Sigmoid colon (tissue), 7 donors: ENCODE data around the gene KRTDAP. TPM values are rescaled to one million over a fixed set of nuclear protein-coding genes. Genes with fewer than 3 reads are reported as not detected.

Experiments
- DNase-seq: peaks from one replicate; pipeline ENCODE4 v3.0.0-alpha.2; 2019
- H3K27ac ChIP-seq, 4 donors: fragments of 200-600 bp; sonication (generic); one replicate each; pipeline ENCODE4 v1.5.1; 2016 to 2019; ENCODE audit warnings: mild to moderate bottlenecking in 1 of 4
- H3K27me3 ChIP-seq, 3 donors: fragments of 200-600 bp; sonication (generic); one replicate each; pipeline ENCODE4 v1.5.1; 2019; ENCODE audit warnings: mild to moderate bottlenecking in 1 of 3
- H3K36me3 ChIP-seq, 4 donors: fragments of 200-600 bp; sonication (generic); one replicate each; pipeline ENCODE4 v1.5.1; 2016 to 2019
- H3K4me1 ChIP-seq, 4 donors: fragments of 200-600 bp; sonication (generic); one replicate each; pipeline ENCODE4 v1.5.1; 2017 to 2019
- H3K4me3 ChIP-seq, 4 donors: fragments of 200-600 bp; sonication (generic); one replicate each; pipeline ENCODE4 v1.5.1; 2017 to 2019; ENCODE audit warnings: mild to moderate bottlenecking in 2 of 4, moderate library complexity in 1 of 4
- H3K9me3 ChIP-seq, 4 donors: fragments of 200-600 bp in 3 of 4; sonication (generic) in 3 of 4; one replicate each; pipeline versions ENCODE4 v1.5.1 to v1.6.1; 2013 to 2019
- CTCF ChIP-seq, 4 experiments: fragments of 450-650 bp in 3 of 4; fragments of 200-600 bp in 1 of 4; IDR thresholded peaks; one replicate each; pipeline ENCODE4 v1.5.1; 2016 to 2019; ENCODE audit warnings: antibody characterized with exemption in 4 of 4, mild to moderate bottlenecking in 3 of 4, moderate library complexity in 2 of 4
- EP300 ChIP-seq, 4 donors: sonication (generic); formaldehyde crosslinking; IDR thresholded peaks; one replicate each; pipeline ENCODE4 v1.6.1; 2017; ENCODE audit warnings: antibody characterized with exemption in 4 of 4
- POLR2A ChIP-seq, 2 donors: fragments of 450-650 bp; IDR thresholded peaks; one replicate each; pipeline ENCODE4 v1.6.1; 2016; ENCODE audit warnings: antibody characterized with exemption in 2 of 2, mild to moderate bottlenecking in 2 of 2, moderate library complexity in 2 of 2
- POLR2AphosphoS5 ChIP-seq, 4 donors: sonication (generic); formaldehyde crosslinking; IDR thresholded peaks; one replicate each; pipeline ENCODE4 v1.6.1; 2017; ENCODE audit warnings: antibody characterized with exemption in 4 of 4
- WGBS, 2 donors: extraction: QIAGEN DNeasy Blood & Tissue Kit; methylation state at CpG; one replicate each; pipeline ENCODE4 v1.1.7; 2013; 5-methylcytosine and 5-hydroxymethylcytosine counted together
- intact Hi-C: fragments of 100-400 bp; cut with DNase I; formaldehyde crosslinking; loops from one replicate; pipeline ENCODE4 v1.15.1; 2023
- polyA plus RNA-seq, 3 donors: library from polyadenylated mRNA; stranded (reverse); fragments of 200-250 nt; gene quantifications; one replicate each; pipeline ENCODE4 v1.2.3, GENCODE V29; 2013
- total RNA-seq, 4 donors: library from RNA; depleted of rRNA; stranded (reverse); fragments of >200 nt; gene quantifications; one replicate each; pipeline ENCODE4 v1.1.0, GENCODE V29; 2016
- donor health status: healthy with polysubstance abuse.
- donor health status: Bipolar disorder and iron deficiency.
- donor health status: healthy.

The KRTDAP gene
- total and polyA plus RNA-seq, 7 donors, result not detected

- Histone ChIP-seq H3K9me3 (no peaks in the 10 kb centered on the region), H3K27ac (no peak overlapping the region), H3K27me3 (no peaks in the 10 kb centered on the region), H3K36me3 (no peaks in the 10 kb centered on the region), H3K4me1 (peaks cover 0 to 16% (median 7%) of the 10 kb centered on the region in 4 donors), H3K4me3 (no peak overlapping the region)
- no peak for DNase-seq
- intact Hi-C loops, result loop anchor here (10.0 kb wide), 1 partner anchor 105 kb away; the partner anchor contains the start of gene FFAR3
- 62 to 66% methylated on average over 14 of the region's 14 CpGs for WGBS, 2 donors
- TF ChIP-seq POLR2AphosphoS5 (IDR thresholded peaks at IDR 0.05) (peak in 2 of 4 donors; percentile 24 to 27), EP300 (IDR thresholded peaks at IDR 0.05) (no peak), CTCF (IDR thresholded peaks at IDR 0.05) (no peak), POLR2A (IDR thresholded peaks at IDR 0.05) (no peak)
Measured at GRCh38 chr19:35459414-35460082, 30.7 kb downstream of the KRTDAP start.

DNA sequence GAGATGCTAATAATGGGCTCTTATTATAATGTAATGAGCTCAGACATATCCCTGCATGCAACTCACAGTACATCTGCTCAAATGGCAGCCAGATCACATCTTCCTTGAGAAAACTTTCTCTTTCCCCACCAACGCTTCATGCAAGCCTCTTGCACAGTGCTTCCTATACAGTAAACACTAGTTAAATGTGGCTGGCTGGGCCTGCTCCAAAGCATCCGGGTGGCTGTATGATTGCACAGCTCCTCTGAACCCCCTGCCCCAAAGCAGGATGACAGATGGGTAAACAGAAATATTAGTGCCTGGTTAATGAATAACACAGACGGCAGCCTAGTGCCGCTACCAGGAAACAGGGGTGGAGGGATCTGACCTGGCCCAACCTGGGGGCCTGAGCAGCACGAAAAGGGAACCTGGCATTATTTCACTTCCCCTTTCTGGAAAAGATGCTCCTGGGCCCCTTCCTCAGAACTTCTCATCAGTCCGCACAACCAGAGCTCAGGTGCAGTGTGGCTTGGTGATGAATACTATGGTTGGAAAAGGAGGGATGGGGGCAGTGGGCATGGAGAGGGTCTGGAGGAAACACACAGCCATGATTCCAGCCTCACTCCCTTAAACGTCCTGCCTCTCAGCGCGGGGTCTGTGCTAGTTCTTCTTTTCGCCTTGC is 31.4 kb downstream of the KRTDAP start:
- Histone ChIP-seq H3K27ac (peak overlapping the region in 1 of 4 donors; percentile 29), H3K4me3 (no peak overlapping the region), H3K4me1 (peaks cover 0 to 16% (median 7%) of the 10 kb centered on the region in 4 donors), H3K36me3 (no peaks in the 10 kb centered on the region), H3K9me3 (no peaks in the 10 kb centered on the region), H3K27me3 (no peaks in the 10 kb centered on the region)
- 29 to 44% methylated on average over 10 of the region's 10 CpGs for WGBS, 2 donors
- intact Hi-C loops, result no loop called here
- DNase-seq, result no peak
- TF ChIP-seq EP300 (IDR thresholded peaks at IDR 0.05), result no peak
- TF ChIP-seq POLR2AphosphoS5 (IDR thresholded peaks at IDR 0.05), result no peak
- TF ChIP-seq POLR2A (IDR thresholded peaks at IDR 0.05), result no peak
- no peak for TF ChIP-seq CTCF (IDR thresholded peaks at IDR 0.05)

DNA sequence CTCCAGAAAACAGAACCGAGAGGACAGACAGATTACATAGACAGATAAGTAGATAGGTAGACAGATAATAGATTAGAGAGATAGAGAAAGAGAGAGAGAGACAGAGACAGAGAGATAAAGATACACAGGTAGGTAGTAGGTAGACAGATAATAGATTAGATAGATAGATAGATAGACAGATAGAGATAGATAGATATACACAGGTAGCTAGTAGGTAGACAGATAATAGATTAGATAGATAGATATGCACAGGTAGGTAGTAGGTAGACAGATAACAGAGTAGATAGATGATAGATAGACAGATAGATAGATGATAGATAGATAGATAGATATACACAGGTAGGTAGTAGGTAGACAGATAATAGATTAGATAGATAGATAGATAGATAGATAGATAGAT is 32.1 kb downstream of the KRTDAP start:
- H3K27ac ChIP-seq, result no peak overlapping the region
- TF ChIP-seq CTCF (IDR thresholded peaks at IDR 0.05) (no peak), POLR2A (IDR thresholded peaks at IDR 0.05) (no peak), POLR2AphosphoS5 (IDR thresholded peaks at IDR 0.05) (no peak), EP300 (IDR thresholded peaks at IDR 0.05) (no peak)
- 69 to 72% methylated on average over 1 of the region's 1 CpG for WGBS, 2 donors
- no peaks in the 10 kb centered on the region for H3K36me3 ChIP-seq
- no peaks in the 10 kb centered on the region for H3K9me3 ChIP-seq
- H3K4me3 ChIP-seq, result no peak overlapping the region
- H3K4me1 ChIP-seq, result peaks cover 0 to 16% (median 7%) of the 10 kb centered on the region in 4 donors
- H3K27me3 ChIP-seq, result no peaks in the 10 kb centered on the region
- DNase-seq, result no peak
- intact Hi-C loops, result no loop called here

- whole genome bisulfite sequencing, 2 donors, result 81 to 97% methylated on average over 5 of the region's 5 CpGs
- H3K4me1 ChIP-seq, result peaks cover 0 to 16% (median 7%) of the 10 kb centered on the region in 4 donors
- H3K4me3 ChIP-seq, result no peak overlapping the region
- H3K27me3 ChIP-seq, result no peaks in the 10 kb centered on the region
- no peak for DNase-seq
- no peaks in the 10 kb centered on the region for H3K36me3 ChIP-seq
- TF ChIP-seq POLR2AphosphoS5 (IDR thresholded peaks at IDR 0.05) (no peak), EP300 (IDR thresholded peaks at IDR 0.05) (no peak), CTCF (IDR thresholded peaks at IDR 0.05) (no peak), POLR2A (IDR thresholded peaks at IDR 0.05) (no peak)
- H3K27ac ChIP-seq, result no peak overlapping the region
- intact Hi-C loops, result no loop called here
- no peaks in the 10 kb centered on the region for H3K9me3 ChIP-seq
Measured at GRCh38 chr19:35457173-35457572, 33.1 kb downstream of the KRTDAP start.
